Panc1 (cell line): ENCODE data around the gene MBNL2. TPM values are rescaled to one million over a fixed set of nuclear protein-coding genes. Genes with fewer than 3 reads are reported as not detected.

Experiments used
- ATAC-seq: fragments of 200-7000 bp; cut with Tn5 transposase; 2 replicates; pipeline ENCODE4 v1.9.1; 2020; ENCODE audit warnings: mild to moderate bottlenecking, moderate library complexity
- BruUV-seq: library from RNA; stranded (reverse); fragments of 400-500 nt; replicated peaks from 2 replicates; lab custom pipeline; 2021; lab: Mats Ljungman, UMichigan
- CTCF ChIA-PET: fragments of 300-600 bp; sonication (Branson Sonifier 250); formaldehyde crosslinking; loops from one replicate; lab custom pipeline; 2022; ENCODE audit warnings: antibody characterized with exemption; lab: Charles Lee
- POLR2A ChIA-PET: fragments of 300-600 bp; sonication (Branson Sonifier 250); formaldehyde crosslinking; loops from one replicate; lab custom pipeline; 2022; ENCODE audit warnings: antibody characterized with exemption; lab: Charles Lee
- DNase-seq: peaks from one replicate; pipeline ENCODE4 v3.0.0-alpha.2; 2010; ENCODE audit warnings: low read depth, low spot score
- H3K27ac ChIP-seq: 2 replicates; pipeline ENCODE4 v1.5.1; 2011; ENCODE audit warnings: mild to moderate bottlenecking, low read length, inconsistent platforms
- H3K27me3 ChIP-seq: fragments of 200-500 bp; sonication (Bioruptor generic); 2 replicates; pipeline ENCODE4 v1.6.0; 2014; ENCODE audit warnings: low read length, inconsistent platforms; ENCODE audit not compliant: control insufficient read depth, insufficient read depth
- H3K36me3 ChIP-seq: fragments of 200-500 bp; sonication (Bioruptor generic); 2 replicates; pipeline ENCODE4 v1.5.1; 2014; ENCODE audit warnings: inconsistent platforms, mild to moderate bottlenecking, low read length, moderate library complexity; ENCODE audit not compliant: control insufficient read depth, insufficient read depth
- H3K4me1 ChIP-seq: 2 replicates; pipeline ENCODE4 v1.5.1; 2011; ENCODE audit warnings: inconsistent platforms, mild to moderate bottlenecking, low read length, moderate library complexity; ENCODE audit not compliant: control insufficient read depth, insufficient read depth
- H3K4me3 ChIP-seq, 2 experiments: 2 replicates each; pipeline ENCODE4 v1.5.1; 2011 to 2012; ENCODE audit warnings: low read depth in 2 of 2, low read length in 2 of 2, mild to moderate bottlenecking in 2 of 2, inconsistent platforms in 1 of 2, moderate library complexity in 1 of 2
- H3K9me3 ChIP-seq: fragments of 200-500 bp; sonication (Bioruptor generic); 2 replicates; pipeline ENCODE4 v1.5.1; 2014; ENCODE audit warnings: low read depth, mild to moderate bottlenecking, inconsistent platforms, low read length, moderate library complexity; ENCODE audit not compliant: control insufficient read depth, insufficient read depth
- POLR2AphosphoS5 ChIP-seq: IDR thresholded peaks from 2 replicates; pipeline ENCODE4 v1.6.1; 2012; ENCODE audit warnings: mild to moderate bottlenecking, low read depth, low read length, moderate library complexity
- SIN3A ChIP-seq: IDR thresholded peaks from 2 replicates; pipeline ENCODE4 v1.6.1; 2012; ENCODE audit warnings: low read depth, mild to moderate bottlenecking, low read length, moderate library complexity, borderline replicate concordance; ENCODE audit not compliant: insufficient read depth
- TCF7L2 ChIP-seq: IDR thresholded peaks from 2 replicates; pipeline ENCODE4 v1.6.1; 2011; ENCODE audit warnings: mild to moderate bottlenecking, low read depth, low read length, inconsistent platforms
- in situ Hi-C: cut with HindIII; loops from 2 replicates; pipeline ENCODE4 v1.10.0; 2016; ENCODE audit warnings: low sequenced_read_pairs, low pct_unique_long_range_greater_than_20kb
- intact Hi-C: fragments of 100-400 bp; cut with micrococcal nuclease; formaldehyde crosslinking; loops from one replicate; pipeline ENCODE4 v1.10.0; 2022; ENCODE audit not compliant: unreplicated experiment
- total RNA-seq: library from RNA; stranded (reverse); gene quantifications from one replicate; pipeline ENCODE4 v1.2.1, GENCODE V29; 2021; ENCODE audit not compliant: unreplicated experiment
- TF ChIP-seq, protein P1 (sequence below), 2 experiments: IDR thresholded peaks; 2 replicates each; pipeline ENCODE4 v1.6.1; 2011 to 2012; ENCODE audit warnings: low read depth in 2 of 2, control low read depth in 1 of 2, low read length in 1 of 2, mild to moderate bottlenecking in 1 of 2, moderate library complexity in 1 of 2; ENCODE audit not compliant: insufficient read depth in 1 of 2
- TF ChIP-seq, protein P2 (sequence below): fragments of 450-650 bp; IDR thresholded peaks from 2 replicates; pipeline ENCODE4 v1.5.1; 2017; ENCODE audit warnings: mild to moderate bottlenecking

Gene MBNL2
- total RNA-seq, 1 experiment from 2014 or later, result 103 TPM

- TF ChIP-seq POLR2AphosphoS5 (no peak), TCF7L2 (no peak), SIN3A (no peak)
- TF ChIP-seq, protein P1, sequence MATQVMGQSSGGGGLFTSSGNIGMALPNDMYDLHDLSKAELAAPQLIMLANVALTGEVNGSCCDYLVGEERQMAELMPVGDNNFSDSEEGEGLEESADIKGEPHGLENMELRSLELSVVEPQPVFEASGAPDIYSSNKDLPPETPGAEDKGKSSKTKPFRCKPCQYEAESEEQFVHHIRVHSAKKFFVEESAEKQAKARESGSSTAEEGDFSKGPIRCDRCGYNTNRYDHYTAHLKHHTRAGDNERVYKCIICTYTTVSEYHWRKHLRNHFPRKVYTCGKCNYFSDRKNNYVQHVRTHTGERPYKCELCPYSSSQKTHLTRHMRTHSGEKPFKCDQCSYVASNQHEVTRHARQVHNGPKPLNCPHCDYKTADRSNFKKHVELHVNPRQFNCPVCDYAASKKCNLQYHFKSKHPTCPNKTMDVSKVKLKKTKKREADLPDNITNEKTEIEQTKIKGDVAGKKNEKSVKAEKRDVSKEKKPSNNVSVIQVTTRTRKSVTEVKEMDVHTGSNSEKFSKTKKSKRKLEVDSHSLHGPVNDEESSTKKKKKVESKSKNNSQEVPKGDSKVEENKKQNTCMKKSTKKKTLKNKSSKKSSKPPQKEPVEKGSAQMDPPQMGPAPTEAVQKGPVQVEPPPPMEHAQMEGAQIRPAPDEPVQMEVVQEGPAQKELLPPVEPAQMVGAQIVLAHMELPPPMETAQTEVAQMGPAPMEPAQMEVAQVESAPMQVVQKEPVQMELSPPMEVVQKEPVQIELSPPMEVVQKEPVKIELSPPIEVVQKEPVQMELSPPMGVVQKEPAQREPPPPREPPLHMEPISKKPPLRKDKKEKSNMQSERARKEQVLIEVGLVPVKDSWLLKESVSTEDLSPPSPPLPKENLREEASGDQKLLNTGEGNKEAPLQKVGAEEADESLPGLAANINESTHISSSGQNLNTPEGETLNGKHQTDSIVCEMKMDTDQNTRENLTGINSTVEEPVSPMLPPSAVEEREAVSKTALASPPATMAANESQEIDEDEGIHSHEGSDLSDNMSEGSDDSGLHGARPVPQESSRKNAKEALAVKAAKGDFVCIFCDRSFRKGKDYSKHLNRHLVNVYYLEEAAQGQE (IDR thresholded peaks at IDR 0.05; ENCODE audit: insufficient read depth in 1 of 2, low read depth in 2 of 2, low read length in 1 of 2), result no peak
- TF ChIP-seq, protein P2, sequence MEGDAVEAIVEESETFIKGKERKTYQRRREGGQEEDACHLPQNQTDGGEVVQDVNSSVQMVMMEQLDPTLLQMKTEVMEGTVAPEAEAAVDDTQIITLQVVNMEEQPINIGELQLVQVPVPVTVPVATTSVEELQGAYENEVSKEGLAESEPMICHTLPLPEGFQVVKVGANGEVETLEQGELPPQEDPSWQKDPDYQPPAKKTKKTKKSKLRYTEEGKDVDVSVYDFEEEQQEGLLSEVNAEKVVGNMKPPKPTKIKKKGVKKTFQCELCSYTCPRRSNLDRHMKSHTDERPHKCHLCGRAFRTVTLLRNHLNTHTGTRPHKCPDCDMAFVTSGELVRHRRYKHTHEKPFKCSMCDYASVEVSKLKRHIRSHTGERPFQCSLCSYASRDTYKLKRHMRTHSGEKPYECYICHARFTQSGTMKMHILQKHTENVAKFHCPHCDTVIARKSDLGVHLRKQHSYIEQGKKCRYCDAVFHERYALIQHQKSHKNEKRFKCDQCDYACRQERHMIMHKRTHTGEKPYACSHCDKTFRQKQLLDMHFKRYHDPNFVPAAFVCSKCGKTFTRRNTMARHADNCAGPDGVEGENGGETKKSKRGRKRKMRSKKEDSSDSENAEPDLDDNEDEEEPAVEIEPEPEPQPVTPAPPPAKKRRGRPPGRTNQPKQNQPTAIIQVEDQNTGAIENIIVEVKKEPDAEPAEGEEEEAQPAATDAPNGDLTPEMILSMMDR, result no peak
- Histone ChIP-seq H3K27me3 (no peaks in the 10 kb centered on the region), H3K4me3 (no peak overlapping the region), H3K27ac (peak overlapping the region; percentile 96), H3K36me3 (peaks cover 15% of the 10 kb centered on the region), H3K4me1 (peaks cover 69% of the 10 kb centered on the region), H3K9me3 (no peaks in the 10 kb centered on the region)
- ChIA-PET CTCF (no interaction called here), POLR2A (no interaction called here)
- intact Hi-C loops (no loop called here), in situ Hi-C loops (no loop called here)
- no TSS peak for BruUV-seq
- no peak for DNase-seq
- ATAC-seq, result no peak
Measured at GRCh38 chr13:97338571-97338970, 116.4 kb downstream of the MBNL2 start.

DNA sequence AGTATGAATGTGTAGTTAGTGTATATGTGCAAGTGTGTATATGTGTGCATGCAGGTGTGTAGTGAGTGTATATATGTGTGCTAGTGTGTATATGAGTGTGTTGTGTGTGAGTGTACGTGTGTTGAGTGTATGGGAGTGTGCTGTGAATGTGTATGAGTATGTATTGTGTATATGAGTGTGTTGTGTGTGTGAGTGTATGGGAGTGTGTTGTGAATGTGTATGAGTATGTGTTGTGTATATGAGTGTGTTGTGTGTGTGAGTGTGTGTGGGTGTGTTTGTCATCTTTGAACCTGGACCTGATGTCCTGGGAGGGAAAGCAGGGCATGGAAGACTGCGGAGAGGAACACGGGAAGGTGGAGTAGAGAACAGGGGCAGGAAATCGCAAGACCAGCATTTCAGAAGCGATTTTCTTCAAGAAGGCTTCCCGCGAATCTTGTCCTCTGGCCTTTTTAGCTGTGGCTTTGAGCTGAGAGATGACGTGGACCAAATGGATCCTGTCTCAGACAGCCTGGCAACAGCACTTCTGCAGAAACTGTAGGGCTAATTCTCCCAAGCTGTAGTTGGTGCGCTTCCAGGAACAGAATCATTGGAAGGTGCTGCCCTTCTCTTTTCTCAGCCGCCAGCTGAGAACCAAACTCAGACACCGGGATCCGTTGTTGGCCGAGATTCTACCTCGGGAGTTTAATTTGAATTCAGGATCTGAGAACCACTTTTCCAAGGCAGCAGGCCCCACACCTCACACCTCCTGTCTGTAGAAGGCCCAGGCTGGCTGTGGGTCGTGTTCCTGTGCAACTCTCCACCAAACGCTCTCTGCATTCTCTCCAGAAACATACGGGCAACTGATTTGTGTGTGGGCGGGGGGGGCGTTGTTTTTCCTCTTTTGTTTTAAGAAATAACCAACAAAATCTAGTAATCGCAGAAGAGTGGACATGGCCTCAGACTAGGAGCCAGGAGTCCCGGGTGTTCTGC is 117.2 kb downstream of the MBNL2 start:
- Histone ChIP-seq H3K4me3 (0 out of 4 replicates have a peak overlapping the region, but pooled peaks of 1 of the 2 experiments have one; percentile 4), H3K27me3 (no peaks in the 10 kb centered on the region), H3K36me3 (peaks cover 15% of the 10 kb centered on the region), H3K27ac (peak overlapping the region; percentile 96), H3K9me3 (no peaks in the 10 kb centered on the region), H3K4me1 (peaks cover 67% of the 10 kb centered on the region)
- BruUV-seq, result no TSS peak
- DNase-seq, result no peak
- ChIA-PET POLR2A (no interaction called here), CTCF (no interaction called here)
- intact Hi-C loops, result no loop called here
- peak; percentile 44; the same call in 1 of the 2 replicates for TF ChIP-seq POLR2AphosphoS5
- no peak for TF ChIP-seq TCF7L2
- TF ChIP-seq, protein P1 (IDR thresholded peaks at IDR 0.05; ENCODE audit: insufficient read depth in 1 of 2, low read depth in 2 of 2, low read length in 1 of 2), result no peak
- in situ Hi-C loops, result no loop called here
- ATAC-seq, result peak; percentile 81
